Transverse colon (tissue), 3 donors: Measurements from ENCODE around the gene YPEL2.

Experiments used
- EP300 ChIP-seq: sonication (generic); formaldehyde crosslinking; IDR thresholded peaks from one replicate; pipeline ENCODE4 v1.6.1; 2017; ENCODE audit warnings: antibody characterized with exemption, low read depth
- POLR2A ChIP-seq: fragments of 450-650 bp; IDR thresholded peaks from one replicate; pipeline ENCODE4 v1.6.1; 2016; ENCODE audit warnings: antibody characterized with exemption, mild to moderate bottlenecking, moderate library complexity
- TF ChIP-seq, protein P1 (sequence below), 5 experiments: fragments of 200-600 bp in 3 of 5; fragments of 450-650 bp in 2 of 5; sonication (generic) in 3 of 5; IDR thresholded peaks; 1 replicate in 2 of 5; 2 replicates in 3 of 5; pipeline ENCODE4 v1.5.1; 2016 to 2017; ENCODE audit warnings: antibody characterized with exemption in 5 of 5, inconsistent platforms in 3 of 5, mild to moderate bottlenecking in 2 of 5, moderate library complexity in 1 of 5

DNA sequence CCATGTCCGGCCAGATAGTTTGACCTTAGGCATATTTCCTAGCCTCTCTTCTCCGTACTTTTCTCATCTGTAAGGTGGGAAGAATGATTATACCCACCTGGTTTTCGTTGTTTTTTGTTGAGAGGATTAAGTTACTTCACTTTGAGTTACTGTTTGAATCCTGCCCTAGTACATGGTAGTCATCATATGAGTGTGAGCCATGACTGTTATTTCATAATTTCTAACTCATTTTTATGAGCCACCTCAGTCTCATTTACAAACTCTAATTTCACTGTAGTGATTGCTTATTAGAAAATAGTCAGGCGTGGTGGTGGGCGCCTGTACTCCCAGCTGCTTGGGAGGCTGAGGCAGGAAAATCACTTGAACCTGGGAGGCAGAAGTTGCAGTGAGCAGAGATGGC is 45.1 kb downstream of the YPEL2 start:
- TF ChIP-seq, protein P1, sequence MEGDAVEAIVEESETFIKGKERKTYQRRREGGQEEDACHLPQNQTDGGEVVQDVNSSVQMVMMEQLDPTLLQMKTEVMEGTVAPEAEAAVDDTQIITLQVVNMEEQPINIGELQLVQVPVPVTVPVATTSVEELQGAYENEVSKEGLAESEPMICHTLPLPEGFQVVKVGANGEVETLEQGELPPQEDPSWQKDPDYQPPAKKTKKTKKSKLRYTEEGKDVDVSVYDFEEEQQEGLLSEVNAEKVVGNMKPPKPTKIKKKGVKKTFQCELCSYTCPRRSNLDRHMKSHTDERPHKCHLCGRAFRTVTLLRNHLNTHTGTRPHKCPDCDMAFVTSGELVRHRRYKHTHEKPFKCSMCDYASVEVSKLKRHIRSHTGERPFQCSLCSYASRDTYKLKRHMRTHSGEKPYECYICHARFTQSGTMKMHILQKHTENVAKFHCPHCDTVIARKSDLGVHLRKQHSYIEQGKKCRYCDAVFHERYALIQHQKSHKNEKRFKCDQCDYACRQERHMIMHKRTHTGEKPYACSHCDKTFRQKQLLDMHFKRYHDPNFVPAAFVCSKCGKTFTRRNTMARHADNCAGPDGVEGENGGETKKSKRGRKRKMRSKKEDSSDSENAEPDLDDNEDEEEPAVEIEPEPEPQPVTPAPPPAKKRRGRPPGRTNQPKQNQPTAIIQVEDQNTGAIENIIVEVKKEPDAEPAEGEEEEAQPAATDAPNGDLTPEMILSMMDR (IDR thresholded peaks at IDR 0.05): no peak
- TF ChIP-seq EP300: no peak
- no peak for TF ChIP-seq POLR2A
